Astrocyte (in vitro differentiated cells and primary cell): ENCODE data around the gene BRAP.

Source experiments
- CTCF ChIP-seq: IDR thresholded peaks from 2 replicates; pipeline ENCODE4 v1.5.1; 2011; ENCODE audit warnings: low read depth, mild to moderate bottlenecking, inconsistent platforms, low read length, moderate library complexity; ENCODE audit not compliant: insufficient read depth
- EZH2 ChIP-seq: IDR thresholded peaks from 2 replicates; pipeline ENCODE4 v1.6.1; 2012; ENCODE audit warnings: mild to moderate bottlenecking, low read length, inconsistent platforms; ENCODE audit not compliant: insufficient read depth

GRCh38 chr12:111602348-111602747 lies 83.4 kb downstream of the BRAP start:
- TF ChIP-seq CTCF (no peak), EZH2 (no peak)
